T-cell (primary cell): ENCODE data around the gene IQGAP3. TPM values are rescaled to one million over a fixed set of nuclear protein-coding genes. Genes with fewer than 3 reads are reported as not detected.

Source experiments
- ATAC-seq, 4 experiments: fragments of 200-7000 bp in 3 of 4; fragments of 150-1000 bp in 1 of 4; cut with Tn5 transposase; replicated peaks in 1 of 4; 1 replicate in 3 of 4; 2 replicates in 1 of 4; pipeline ENCODE4 v1.10.0; 2021; ENCODE audit warnings: moderate library complexity in 3 of 4, mild to moderate bottlenecking in 2 of 4, moderate number of reproducible peaks in 1 of 4
- CTCF ChIA-PET, 2 donors: fragments of 300-600 bp; sonication (Branson Sonifier 250); formaldehyde crosslinking; loops; one replicate each; lab custom pipeline; 2022; ENCODE audit warnings: antibody characterized with exemption in 2 of 2; lab: Charles Lee
- POLR2A ChIA-PET, 2 donors: fragments of 300-600 bp; sonication (Branson Sonifier 250); formaldehyde crosslinking; loops; one replicate each; lab custom pipeline; 2022; ENCODE audit warnings: antibody characterized with exemption in 2 of 2; lab: Charles Lee
- DNase-seq, 35 experiments: peaks; one replicate each; pipeline versions ENCODE4 v3.0.0 to v3.0.0-alpha.2; 2013 to 2023
- H3K27ac ChIP-seq: one replicate; pipeline ENCODE4 v1.5.1; 2013; ENCODE audit warnings: low read length
- H3K27me3 ChIP-seq, 2 experiments: replicated peaks in 1 of 2; 1 replicate in 1 of 2; 2 replicates in 1 of 2; pipeline versions ENCODE4 v1.6.1 to v1.7.0; 2013; ENCODE audit warnings: low read length in 1 of 2, mixed read lengths in 1 of 2; ENCODE audit not compliant: control insufficient read depth in 2 of 2, insufficient read depth in 2 of 2; ENCODE audit errors: extremely low read depth in 1 of 2
- H3K36me3 ChIP-seq, 2 donors: 1 replicate in 1 of 2; 2 replicates in 1 of 2; pipeline versions ENCODE4 v1.6.1 to v1.7.0; 2013; ENCODE audit warnings: low read length in 1 of 2; ENCODE audit not compliant: control insufficient read depth in 2 of 2, insufficient read depth in 1 of 2; ENCODE audit errors: extremely low read depth in 1 of 2
- H3K4me1 ChIP-seq, 2 experiments: 1 replicate in 1 of 2; 2 replicates in 1 of 2; pipeline versions ENCODE4 v1.6.1 to v1.7.0; 2013; ENCODE audit warnings: low read length in 2 of 2, mixed read lengths in 1 of 2; ENCODE audit not compliant: insufficient read depth in 2 of 2, control insufficient read depth in 1 of 2; ENCODE audit errors: extremely low read depth in 1 of 2
- H3K4me3 ChIP-seq, 2 donors: 1 replicate in 1 of 2; 2 replicates in 1 of 2; pipeline versions ENCODE4 v1.5.1 to v1.7.0; 2013; ENCODE audit warnings: mild to moderate bottlenecking in 2 of 2, low read length in 1 of 2, moderate library complexity in 1 of 2; ENCODE audit not compliant: control insufficient read depth in 1 of 2; ENCODE audit errors: extremely low read depth in 1 of 2
- H3K9me3 ChIP-seq: 2 replicates; pipeline ENCODE4 v1.7.0; 2013
- H3K27ac Mint-ChIP-seq, 2 donors: one replicate each; pipeline ENCODE4 v1.8.0; 2020 to 2021; ENCODE audit warnings: mild to moderate bottlenecking in 2 of 2, mixed read lengths in 2 of 2
- H3K27me3 Mint-ChIP-seq, 2 donors: one replicate each; pipeline ENCODE4 v1.8.0; 2021 to 2022; ENCODE audit warnings: mixed read lengths in 2 of 2
- H3K36me3 Mint-ChIP-seq: one replicate; pipeline ENCODE4 v1.8.0; 2021; ENCODE audit warnings: mixed read lengths
- H3K4me1 Mint-ChIP-seq, 3 donors: one replicate each; pipeline ENCODE4 v1.8.0; 2020 to 2022; ENCODE audit warnings: mixed read lengths in 3 of 3, mild to moderate bottlenecking in 1 of 3
- H3K4me3 Mint-ChIP-seq, 3 donors: one replicate each; pipeline ENCODE4 v1.8.0; 2020 to 2022; ENCODE audit warnings: mild to moderate bottlenecking in 3 of 3, mixed read lengths in 3 of 3, moderate library complexity in 3 of 3
- H3K9me3 Mint-ChIP-seq, 3 donors: one replicate each; pipeline ENCODE4 v1.8.0; 2020 to 2022; ENCODE audit warnings: mixed read lengths in 3 of 3
- whole genome bisulfite sequencing: methylation state at CpG from one replicate; pipeline ENCODE4 v1.1.5; 2013; ENCODE audit warnings: missing lambda C conversion rate; ENCODE audit not compliant: insufficient coverage; 5-methylcytosine and 5-hydroxymethylcytosine counted together
- total RNA-seq, 35 experiments: library from RNA in 6 of 35; stranded (reverse) in 6 of 35; fragments of 120-200 nt in 1 of 35; gene quantifications; one replicate each; pipeline versions ENCODE4 v1.2.1 to v1.2.4 and lab custom pipeline; 2013 to 2026

The IQGAP3 gene
- total RNA-seq, 5 donors from 2014 or later (not counting 1 experiment from before 2014, with no cell fraction given), result 0.13 to 0.19 (median 0.18) TPM; not detected in 1

- Mint-ChIP-seq H3K36me3 (peaks cover 21% of the 10 kb centered on the region), H3K4me3 (peak overlapping the region in 2 of 3 donors; percentile 24 to 82), H3K9me3 (no peaks in the 10 kb centered on the region), H3K27me3 (no peaks in the 10 kb centered on the region), H3K4me1 (peaks cover 93 to 97% (median 97%) of the 10 kb centered on the region in 3 donors), H3K27ac (peak overlapping the region; percentile 84 to 92)
- Histone ChIP-seq H3K36me3 (peaks cover 3 to 24% of the 10 kb centered on the region in 2 donors), H3K4me3 (no peak overlapping the region), H3K27ac (no peak overlapping the region), H3K4me1 (peaks cover 73 to 100% of the 10 kb centered on the region in 2 experiments), H3K9me3 (no peaks in the 10 kb centered on the region), H3K27me3 (no peaks in the 10 kb centered on the region)
- WGBS, result 70% methylated on average over 2 of the region's 7 CpGs
- CTCF ChIA-PET, result no interaction called here
- POLR2A ChIA-PET, result no interaction called here
- ATAC-seq (no peak), DNase-seq (no peak)
Measured at GRCh38 chr1:156494309-156494895, 78.0 kb downstream of the IQGAP3 start.

GRCh38 chr1:156493742-156494141 lies 78.6 kb downstream of the IQGAP3 start:
- CTCF ChIA-PET, result interaction anchor here (0.6 to 1.0 kb wide), 3 partner anchors 31 to 190 kb away, joined by 3 to 4 read pairs (median 3); no protein-coding TSS in a partner anchor
- Histone ChIP-seq H3K27ac (no peak overlapping the region), H3K4me1 (peaks cover 72 to 100% of the 10 kb centered on the region in 2 experiments), H3K27me3 (no peaks in the 10 kb centered on the region), H3K4me3 (no peak overlapping the region), H3K9me3 (no peaks in the 10 kb centered on the region), H3K36me3 (peaks cover 3 to 24% of the 10 kb centered on the region in 2 donors)
- peak overlapping the region; percentile 76 to 92 for H3K27ac Mint-ChIP-seq
- ATAC-seq (no peak), DNase-seq (no peak)
- no peaks in the 10 kb centered on the region for H3K9me3 Mint-ChIP-seq
- POLR2A ChIA-PET, result no interaction called here
- H3K36me3 Mint-ChIP-seq, result peaks cover 21% of the 10 kb centered on the region
- no peaks in the 10 kb centered on the region for H3K27me3 Mint-ChIP-seq
- H3K4me1 Mint-ChIP-seq, result peaks cover 100% of the 10 kb centered on the region in 3 donors
- peak overlapping the region in 1 of 3 donors; percentile 82 for H3K4me3 Mint-ChIP-seq

GRCh38 chr1:156493154-156493631 lies 79.2 kb downstream of the IQGAP3 start:
- ATAC-seq (no peak), DNase-seq (no peak)
- H3K4me1 ChIP-seq, result peaks cover 71 to 100% of the 10 kb centered on the region in 2 experiments
- 63% methylated on average over 3 of the region's 11 CpGs for WGBS
- ChIA-PET CTCF (interaction anchor here (0.5 to 1.6 kb wide), 6 partner anchors 8 to 1402 kb away, joined by 3 to 6 read pairs (median 4); partner anchors contain the start of gene MEF2D (in 1 of the 2)), POLR2A (no interaction called here)
- Mint-ChIP-seq H3K36me3 (peaks cover 21% of the 10 kb centered on the region), H3K4me3 (peak overlapping the region; percentile 10 to 82 (median 58)), H3K9me3 (no peaks in the 10 kb centered on the region), H3K27ac (peak overlapping the region; percentile 92), H3K4me1 (peaks cover 100% of the 10 kb centered on the region in 3 donors), H3K27me3 (no peaks in the 10 kb centered on the region)
- no peak overlapping the region for H3K4me3 ChIP-seq
- peak overlapping the region; percentile 45 for H3K27ac ChIP-seq
- no peaks in the 10 kb centered on the region for H3K27me3 ChIP-seq
- H3K36me3 ChIP-seq, result peaks cover 3 to 24% of the 10 kb centered on the region in 2 donors
- H3K9me3 ChIP-seq, result no peaks in the 10 kb centered on the region

GRCh38 chr1:156492591-156493080 lies 79.7 kb downstream of the IQGAP3 start:
- H3K27me3 Mint-ChIP-seq, result no peaks in the 10 kb centered on the region
- no peaks in the 10 kb centered on the region for H3K9me3 Mint-ChIP-seq
- ChIA-PET CTCF (interaction anchor here in 1 of 2 donors (0.5 to 1.6 kb wide), 4 partner anchors 8 to 1401 kb away, joined by 3 to 6 read pairs (median 4); partner anchors contain the start of gene MEF2D), POLR2A (no interaction called here)
- peaks cover 100% of the 10 kb centered on the region in 3 donors for H3K4me1 Mint-ChIP-seq
- peaks cover 68 to 100% of the 10 kb centered on the region in 2 experiments for H3K4me1 ChIP-seq
- peak overlapping the region; percentile 45 for H3K27ac ChIP-seq
- H3K4me3 ChIP-seq, result no peak overlapping the region
- H3K36me3 ChIP-seq, result peaks cover 3 to 24% of the 10 kb centered on the region in 2 donors
- H3K36me3 Mint-ChIP-seq, result peaks cover 21% of the 10 kb centered on the region
- H3K4me3 Mint-ChIP-seq, result peak overlapping the region; percentile 10 to 82 (median 58)
- ATAC-seq, result no peak
- H3K27me3 ChIP-seq, result no peaks in the 10 kb centered on the region
- H3K9me3 ChIP-seq, result no peaks in the 10 kb centered on the region
- peak in 1 of 35 experiments; percentile 50 for DNase-seq
- 36% methylated on average over 3 of the region's 7 CpGs for WGBS
- H3K27ac Mint-ChIP-seq, result peak overlapping the region; percentile 92

GRCh38 chr1:156492013-156492590 lies 80.3 kb downstream of the IQGAP3 start:
- DNase-seq, result no peak
- H3K4me3 ChIP-seq, result no peak overlapping the region
- peaks cover 100% of the 10 kb centered on the region in 3 donors for H3K4me1 Mint-ChIP-seq
- CTCF ChIA-PET, result interaction anchor here in 1 of 2 donors (1.6 kb wide), 1 partner anchor 9 kb away, joined by 6 read pairs; the partner anchor contains the start of gene MEF2D
- peak overlapping the region; percentile 75 for H3K27ac ChIP-seq
- POLR2A ChIA-PET, result interaction anchor here in 1 of 2 donors (0.6 kb wide), 1 partner anchor 145 kb away, joined by 4 read pairs; no protein-coding TSS in a partner anchor
- H3K36me3 Mint-ChIP-seq, result peaks cover 21% of the 10 kb centered on the region
- H3K4me3 Mint-ChIP-seq, result peak overlapping the region; percentile 38 to 82 (median 58)
- H3K27me3 Mint-ChIP-seq, result no peaks in the 10 kb centered on the region
- peak overlapping the region; percentile 92 for H3K27ac Mint-ChIP-seq
- peaks cover 67 to 100% of the 10 kb centered on the region in 2 experiments for H3K4me1 ChIP-seq
- H3K9me3 Mint-ChIP-seq, result no peaks in the 10 kb centered on the region
- peaks cover 3 to 24% of the 10 kb centered on the region in 2 donors for H3K36me3 ChIP-seq
- 71% methylated on average over 2 of the region's 6 CpGs for WGBS
- no peaks in the 10 kb centered on the region for H3K27me3 ChIP-seq
- no peaks in the 10 kb centered on the region for H3K9me3 ChIP-seq
- ATAC-seq, result no peak
